ENCODE data around the gene MYPN.

Gene MYPN

GRCh38 chr10:68080853-68081431, 28.3 kb upstream of the MYPN start:
- Histone ChIP-seq H3K36me3 (ENCODE audit: control insufficient read depth, insufficient read depth, low read length, severe bottlenecking) (no peaks in the 10 kb centered on the region), H3K4me1 (ENCODE audit: control insufficient read depth, insufficient read depth, low read length) (peaks cover 18% of the 10 kb centered on the region)

GRCh38 chr10:68081916-68082315, 27.4 kb upstream of the MYPN start:
- Histone ChIP-seq H3K36me3 (ENCODE audit: control insufficient read depth, insufficient read depth, low read length, severe bottlenecking) (no peaks in the 10 kb centered on the region), H3K9me3 (ENCODE audit: control insufficient read depth, low read length) (no peaks in the 10 kb centered on the region), H3K27me3 (replicated peaks; ENCODE audit: control insufficient read depth, insufficient read depth, low read length) (no peaks in the 10 kb centered on the region), H3K4me1 (ENCODE audit: control insufficient read depth, insufficient read depth, low read length) (peaks cover 19% of the 10 kb centered on the region), H3K4me3 (ENCODE audit: low read length) (no peak overlapping the region), H3K9ac (ENCODE audit: low read length) (no peak overlapping the region)
- no peak for DNase-seq (ENCODE audit: low read depth)

More at GRCh38 chr10:68080853-68081431, 28.3 kb upstream of the MYPN start:
- no peaks in the 10 kb centered on the region for H3K27me3 ChIP-seq (replicated peaks; ENCODE audit: control insufficient read depth, insufficient read depth, low read length)
- H3K9ac ChIP-seq (ENCODE audit: low read length) = no peak overlapping the region
- DNase-seq (ENCODE audit: low read depth) = no peak
- no peak overlapping the region for H3K4me3 ChIP-seq (ENCODE audit: low read length)
- no peaks in the 10 kb centered on the region for H3K9me3 ChIP-seq (ENCODE audit: control insufficient read depth, low read length)

- Histone ChIP-seq H3K4me3 (ENCODE audit: low read length) (no peak overlapping the region), H3K27me3 (replicated peaks; ENCODE audit: control insufficient read depth, insufficient read depth, low read length) (no peaks in the 10 kb centered on the region), H3K4me1 (ENCODE audit: control insufficient read depth, insufficient read depth, low read length) (peaks cover 24% of the 10 kb centered on the region), H3K36me3 (ENCODE audit: control insufficient read depth, insufficient read depth, low read length, severe bottlenecking) (no peaks in the 10 kb centered on the region), H3K9me3 (ENCODE audit: control insufficient read depth, low read length) (no peaks in the 10 kb centered on the region), H3K9ac (ENCODE audit: low read length) (peak overlapping the region; percentile 35)
- DNase-seq (ENCODE audit: low read depth) = peak; percentile 72
Observed at GRCh38 chr10:68082872-68083271, 26.4 kb upstream of the MYPN start.

- Histone ChIP-seq H3K27me3 (replicated peaks; ENCODE audit: control insufficient read depth, insufficient read depth, low read length) (no peaks in the 10 kb centered on the region), H3K9me3 (ENCODE audit: control insufficient read depth, low read length) (no peaks in the 10 kb centered on the region), H3K4me1 (ENCODE audit: control insufficient read depth, insufficient read depth, low read length) (peaks cover 24% of the 10 kb centered on the region), H3K4me3 (ENCODE audit: low read length) (no peak overlapping the region), H3K9ac (ENCODE audit: low read length) (peak overlapping the region; percentile 35), H3K36me3 (ENCODE audit: control insufficient read depth, insufficient read depth, low read length, severe bottlenecking) (no peaks in the 10 kb centered on the region)
- DNase-seq (ENCODE audit: low read depth) = peak; percentile 29
Observed at GRCh38 chr10:68083953-68084352, 25.3 kb upstream of the MYPN start.

GRCh38 chr10:68084469-68084868, 24.8 kb upstream of the MYPN start:
- no peaks in the 10 kb centered on the region for H3K36me3 ChIP-seq (ENCODE audit: control insufficient read depth, insufficient read depth, low read length, severe bottlenecking)
- H3K9me3 ChIP-seq (ENCODE audit: control insufficient read depth, low read length) = no peaks in the 10 kb centered on the region
- no peak overlapping the region for H3K4me3 ChIP-seq (ENCODE audit: low read length)
- DNase-seq (ENCODE audit: low read depth) = no peak
- H3K9ac ChIP-seq (ENCODE audit: low read length) = peak overlapping the region; percentile 35
- H3K4me1 ChIP-seq (ENCODE audit: control insufficient read depth, insufficient read depth, low read length) = peaks cover 24% of the 10 kb centered on the region
- no peaks in the 10 kb centered on the region for H3K27me3 ChIP-seq (replicated peaks; ENCODE audit: control insufficient read depth, insufficient read depth, low read length)

- Histone ChIP-seq H3K9me3 (ENCODE audit: control insufficient read depth, low read length) (no peaks in the 10 kb centered on the region), H3K4me3 (ENCODE audit: low read length) (no peak overlapping the region), H3K9ac (ENCODE audit: low read length) (no peak overlapping the region), H3K4me1 (ENCODE audit: control insufficient read depth, insufficient read depth, low read length) (peaks cover 24% of the 10 kb centered on the region), H3K27me3 (replicated peaks; ENCODE audit: control insufficient read depth, insufficient read depth, low read length) (no peaks in the 10 kb centered on the region), H3K36me3 (ENCODE audit: control insufficient read depth, insufficient read depth, low read length, severe bottlenecking) (no peaks in the 10 kb centered on the region)
- DNase-seq (ENCODE audit: low read depth) = no peak
Observed at GRCh38 chr10:68086011-68086410, 23.3 kb upstream of the MYPN start.

- peaks cover 24% of the 10 kb centered on the region for H3K4me1 ChIP-seq (ENCODE audit: control insufficient read depth, insufficient read depth, low read length)
- H3K4me3 ChIP-seq (ENCODE audit: low read length) = no peak overlapping the region
- no peaks in the 10 kb centered on the region for H3K9me3 ChIP-seq (ENCODE audit: control insufficient read depth, low read length)
- H3K27me3 ChIP-seq (replicated peaks; ENCODE audit: control insufficient read depth, insufficient read depth, low read length) = no peaks in the 10 kb centered on the region
- H3K9ac ChIP-seq (ENCODE audit: low read length) = no peak overlapping the region
- no peak for DNase-seq (ENCODE audit: low read depth)
- no peaks in the 10 kb centered on the region for H3K36me3 ChIP-seq (ENCODE audit: control insufficient read depth, insufficient read depth, low read length, severe bottlenecking)
Observed at GRCh38 chr10:68086910-68087684, 22.2 kb upstream of the MYPN start.

GRCh38 chr10:68087685-68088401, 21.4 kb upstream of the MYPN start:
- H3K27me3 ChIP-seq (replicated peaks; ENCODE audit: control insufficient read depth, insufficient read depth, low read length) = no peaks in the 10 kb centered on the region
- peaks cover 24% of the 10 kb centered on the region for H3K4me1 ChIP-seq (ENCODE audit: control insufficient read depth, insufficient read depth, low read length)
- no peak overlapping the region for H3K4me3 ChIP-seq (ENCODE audit: low read length)
- H3K36me3 ChIP-seq (ENCODE audit: control insufficient read depth, insufficient read depth, low read length, severe bottlenecking) = no peaks in the 10 kb centered on the region
- no peak overlapping the region for H3K9ac ChIP-seq (ENCODE audit: low read length)
- H3K9me3 ChIP-seq (ENCODE audit: control insufficient read depth, low read length) = no peaks in the 10 kb centered on the region
- DNase-seq (ENCODE audit: low read depth) = no peak

- no peak for DNase-seq (ENCODE audit: low read depth)
- Histone ChIP-seq H3K4me3 (ENCODE audit: low read length) (peak overlapping the region; percentile 28), H3K27me3 (replicated peaks; ENCODE audit: control insufficient read depth, insufficient read depth, low read length) (no peaks in the 10 kb centered on the region), H3K9me3 (ENCODE audit: control insufficient read depth, low read length) (no peaks in the 10 kb centered on the region), H3K9ac (ENCODE audit: low read length) (no peak overlapping the region), H3K4me1 (ENCODE audit: control insufficient read depth, insufficient read depth, low read length) (peaks cover 17% of the 10 kb centered on the region), H3K36me3 (ENCODE audit: control insufficient read depth, insufficient read depth, low read length, severe bottlenecking) (no peaks in the 10 kb centered on the region)
Observed at GRCh38 chr10:68088740-68089139, 20.5 kb upstream of the MYPN start.

GRCh38 chr10:68090586-68090985, 18.7 kb upstream of the MYPN start:
- H3K4me1 ChIP-seq (ENCODE audit: control insufficient read depth, insufficient read depth, low read length) = peaks cover 23% of the 10 kb centered on the region
- no peaks in the 10 kb centered on the region for H3K36me3 ChIP-seq (ENCODE audit: control insufficient read depth, insufficient read depth, low read length, severe bottlenecking)
- H3K9ac ChIP-seq (ENCODE audit: low read length) = no peak overlapping the region
- no peaks in the 10 kb centered on the region for H3K9me3 ChIP-seq (ENCODE audit: control insufficient read depth, low read length)
- no peak for DNase-seq (ENCODE audit: low read depth)
- H3K4me3 ChIP-seq (ENCODE audit: low read length) = no peak overlapping the region
- H3K27me3 ChIP-seq (replicated peaks; ENCODE audit: control insufficient read depth, insufficient read depth, low read length) = no peaks in the 10 kb centered on the region

GRCh38 chr10:68092512-68092911, 16.8 kb upstream of the MYPN start:
- DNase-seq (ENCODE audit: low read depth) = peak; percentile 28
- H3K9me3 ChIP-seq (ENCODE audit: control insufficient read depth, low read length) = no peaks in the 10 kb centered on the region

More at GRCh38 chr10:68092512-68092911, 16.8 kb upstream of the MYPN start:
- no peak overlapping the region for H3K4me3 ChIP-seq (ENCODE audit: low read length)
- peaks cover 27% of the 10 kb centered on the region for H3K4me1 ChIP-seq (ENCODE audit: control insufficient read depth, insufficient read depth, low read length)
- no peaks in the 10 kb centered on the region for H3K27me3 ChIP-seq (replicated peaks; ENCODE audit: control insufficient read depth, insufficient read depth, low read length)
- H3K36me3 ChIP-seq (ENCODE audit: control insufficient read depth, insufficient read depth, low read length, severe bottlenecking) = no peaks in the 10 kb centered on the region
- H3K9ac ChIP-seq (ENCODE audit: low read length) = no peak overlapping the region

Data from adipocyte (in vitro differentiated cells).